Right lobe of liver (tissue), 6 donors: Measurements from ENCODE around the gene TRIO. TPM values are rescaled to one million over a fixed set of nuclear protein-coding genes. Genes with fewer than 3 reads are reported as not detected.
A peak's percentile ranks its signal among the peaks of the same experiment; 100 is the strongest.

Source experiments
- ATAC-seq, 4 donors: fragments of 200-7000 bp; cut with Tn5 transposase; one replicate each; pipeline ENCODE4 v1.9.1; 2020; ENCODE audit warnings: mild to moderate bottlenecking in 4 of 4, moderate library complexity in 4 of 4
- DNase-seq, 3 donors: peaks; one replicate each; pipeline ENCODE4 v3.0.0-alpha.2; 2020
- H3K27ac ChIP-seq, 3 donors: fragments of 200-600 bp; one replicate each; pipeline ENCODE4 v1.8.0; 2022
- H3K27me3 ChIP-seq, 2 donors: fragments of 200-600 bp; one replicate each; pipeline ENCODE4 v1.8.0; 2022
- H3K36me3 ChIP-seq, 4 donors: fragments of 200-600 bp; sonication (generic) in 1 of 4; one replicate each; pipeline versions ENCODE4 v1.5.1 to v1.8.0; 2017 to 2022; ENCODE audit warnings: control low read depth in 1 of 4
- H3K4me1 ChIP-seq, 4 donors: fragments of 200-600 bp; sonication (generic) in 1 of 4; one replicate each; pipeline versions ENCODE4 v1.5.1 to v1.8.0; 2017 to 2022; ENCODE audit warnings: control low read depth in 1 of 4
- H3K4me3 ChIP-seq, 3 donors: fragments of 200-600 bp; one replicate each; pipeline ENCODE4 v1.8.0; 2022
- H3K9me3 ChIP-seq, 4 donors: fragments of 200-600 bp; sonication (generic) in 1 of 4; one replicate each; pipeline versions ENCODE4 v1.5.1 to v1.8.0; 2017 to 2022; ENCODE audit warnings: control low read depth in 1 of 4
- POLR2A ChIP-seq: fragments of 450-650 bp; IDR thresholded peaks from one replicate; pipeline ENCODE4 v1.6.1; 2017; ENCODE audit warnings: antibody characterized with exemption, mild to moderate bottlenecking
- WGBS: methylation state at CpG from one replicate; pipeline ENCODE4 v1.1.6; 2018; ENCODE audit warnings: low coverage, low lambda C conversion rate; ENCODE audit not compliant: insufficient coverage; ENCODE audit errors: missing lambda C conversion rate; 5-methylcytosine and 5-hydroxymethylcytosine counted together
- intact Hi-C, 2 donors: fragments of 100-400 bp; cut with DNase I; formaldehyde crosslinking; loops; one replicate each; pipeline versions ENCODE4 v1.11.2 to v1.14.1; 2022
- total RNA-seq, 6 experiments: library from RNA; depleted of rRNA in 2 of 6; stranded (reverse); fragments of >200 nt in 2 of 6; fragmentation: NEBNext Ultra II Directional in 3 of 6; extraction: Animal tissue kit (Norgen Biotek cat#: 25700) in 3 of 6; gene quantifications; one replicate each; pipeline versions ENCODE4 v1.1.0 to v1.2.4, GENCODE V29; 2016 to 2023
- TF ChIP-seq, protein P1 (sequence below), 4 donors: fragments of 200-600 bp in 3 of 4; fragments of 450-650 bp in 1 of 4; IDR thresholded peaks; one replicate each; pipeline versions ENCODE4 v1.5.1 to v1.8.0; 2016 to 2022; ENCODE audit warnings: antibody characterized with exemption in 4 of 4, mild to moderate bottlenecking in 2 of 4
- donor health status: DM: no; HTN: yes; CAD: no.
- donor health status: DM: no; HTN: no; CAD: no.
- donor health status: DM: no; HTN: no; CAD: no.
- donor health status: DM: no; HTN: yes; CAD: no.
- donor health status: DM: no; HTN: yes; CAD: no.

TRIO gene
- total RNA-seq, 6 experiments from 2014 or later: 34.7 to 63.5 (median 50.2) TPM

DNA sequence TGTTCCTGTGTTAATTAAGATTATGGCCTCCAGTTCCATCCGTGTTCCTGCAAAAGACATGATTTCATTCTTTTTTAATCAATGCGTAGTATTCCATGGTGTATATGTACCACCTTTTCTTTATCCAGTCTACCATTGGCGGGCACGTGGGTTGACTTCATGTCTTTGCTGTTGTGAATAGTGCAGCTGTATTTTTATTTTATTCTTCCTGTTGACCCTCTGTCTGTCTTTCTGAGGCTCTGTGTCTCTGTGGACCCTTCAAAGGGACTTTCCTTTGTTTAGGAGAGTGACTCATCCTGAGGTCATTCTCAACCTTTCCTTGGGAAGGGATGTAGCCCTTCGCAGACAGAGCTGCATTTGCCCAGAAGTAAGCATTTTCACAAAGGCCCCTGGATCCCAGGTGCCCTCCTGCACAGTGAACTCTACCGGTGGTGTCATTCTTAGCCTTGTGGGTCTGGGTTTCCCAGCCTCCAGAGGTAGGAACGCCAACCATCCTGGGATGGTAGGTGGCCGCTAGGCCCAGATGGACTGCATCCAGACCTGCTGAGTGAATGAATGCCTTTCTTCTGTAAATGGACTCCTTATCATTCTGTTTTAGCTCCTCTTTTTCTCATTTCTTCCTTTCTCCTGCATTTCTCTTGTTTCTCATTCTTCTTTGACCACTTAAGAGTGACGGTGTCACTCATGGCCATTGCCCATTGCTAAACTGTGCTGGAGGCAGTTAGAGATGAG is 22.4 kb downstream of the TRIO start:
- Histone ChIP-seq H3K36me3 (no peaks in the 10 kb centered on the region), H3K9me3 (no peaks in the 10 kb centered on the region), H3K27me3 (no peaks in the 10 kb centered on the region), H3K4me1 (peaks cover 0 to 31% (median 13%) of the 10 kb centered on the region in 4 donors), H3K4me3 (no peak overlapping the region), H3K27ac (no peak overlapping the region)
- DNase-seq (no peak), ATAC-seq (peak in 2 of 4 donors; percentile 39 to 45)
- 89% methylated on average over 7 of the region's 9 CpGs for WGBS
- TF ChIP-seq POLR2A: no peak
- TF ChIP-seq, protein P1, sequence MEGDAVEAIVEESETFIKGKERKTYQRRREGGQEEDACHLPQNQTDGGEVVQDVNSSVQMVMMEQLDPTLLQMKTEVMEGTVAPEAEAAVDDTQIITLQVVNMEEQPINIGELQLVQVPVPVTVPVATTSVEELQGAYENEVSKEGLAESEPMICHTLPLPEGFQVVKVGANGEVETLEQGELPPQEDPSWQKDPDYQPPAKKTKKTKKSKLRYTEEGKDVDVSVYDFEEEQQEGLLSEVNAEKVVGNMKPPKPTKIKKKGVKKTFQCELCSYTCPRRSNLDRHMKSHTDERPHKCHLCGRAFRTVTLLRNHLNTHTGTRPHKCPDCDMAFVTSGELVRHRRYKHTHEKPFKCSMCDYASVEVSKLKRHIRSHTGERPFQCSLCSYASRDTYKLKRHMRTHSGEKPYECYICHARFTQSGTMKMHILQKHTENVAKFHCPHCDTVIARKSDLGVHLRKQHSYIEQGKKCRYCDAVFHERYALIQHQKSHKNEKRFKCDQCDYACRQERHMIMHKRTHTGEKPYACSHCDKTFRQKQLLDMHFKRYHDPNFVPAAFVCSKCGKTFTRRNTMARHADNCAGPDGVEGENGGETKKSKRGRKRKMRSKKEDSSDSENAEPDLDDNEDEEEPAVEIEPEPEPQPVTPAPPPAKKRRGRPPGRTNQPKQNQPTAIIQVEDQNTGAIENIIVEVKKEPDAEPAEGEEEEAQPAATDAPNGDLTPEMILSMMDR (IDR thresholded peaks at IDR 0.05): no peak
- intact Hi-C loops: no loop called here

DNA sequence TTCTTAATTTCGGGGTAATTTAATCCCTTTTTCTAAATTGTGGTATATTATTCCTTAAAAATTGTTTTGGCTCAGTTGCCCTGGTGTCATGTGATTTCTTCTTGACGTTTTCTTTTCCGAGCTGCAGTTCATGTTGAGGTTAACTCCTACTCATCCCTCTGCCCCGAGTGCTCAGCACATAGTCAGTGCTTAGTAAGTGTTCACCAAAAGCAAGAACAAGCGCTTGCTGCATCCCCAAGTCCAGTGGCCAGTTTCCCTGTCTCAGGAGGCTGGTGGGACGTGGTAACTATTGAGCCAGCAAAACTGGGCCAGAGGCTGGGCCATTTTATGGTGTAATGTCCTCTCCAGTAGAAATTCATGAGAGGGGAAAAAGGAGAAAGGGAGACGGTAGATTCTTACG is 23.3 kb downstream of the TRIO start:
- no peak for ATAC-seq
- no peaks in the 10 kb centered on the region for H3K9me3 ChIP-seq
- WGBS: 68% methylated on average over 8 of the region's 8 CpGs
- no peaks in the 10 kb centered on the region for H3K27me3 ChIP-seq
- intact Hi-C loops: no loop called here
- peaks cover 0 to 35% (median 15%) of the 10 kb centered on the region in 4 donors for H3K4me1 ChIP-seq
- no peak for DNase-seq
- TF ChIP-seq, protein P1 (IDR thresholded peaks at IDR 0.05): no peak
- TF ChIP-seq POLR2A: no peak
- peak overlapping the region in 1 of 3 donors; percentile 41 for H3K27ac ChIP-seq
- H3K4me3 ChIP-seq: no peak overlapping the region
- no peaks in the 10 kb centered on the region for H3K36me3 ChIP-seq

DNA sequence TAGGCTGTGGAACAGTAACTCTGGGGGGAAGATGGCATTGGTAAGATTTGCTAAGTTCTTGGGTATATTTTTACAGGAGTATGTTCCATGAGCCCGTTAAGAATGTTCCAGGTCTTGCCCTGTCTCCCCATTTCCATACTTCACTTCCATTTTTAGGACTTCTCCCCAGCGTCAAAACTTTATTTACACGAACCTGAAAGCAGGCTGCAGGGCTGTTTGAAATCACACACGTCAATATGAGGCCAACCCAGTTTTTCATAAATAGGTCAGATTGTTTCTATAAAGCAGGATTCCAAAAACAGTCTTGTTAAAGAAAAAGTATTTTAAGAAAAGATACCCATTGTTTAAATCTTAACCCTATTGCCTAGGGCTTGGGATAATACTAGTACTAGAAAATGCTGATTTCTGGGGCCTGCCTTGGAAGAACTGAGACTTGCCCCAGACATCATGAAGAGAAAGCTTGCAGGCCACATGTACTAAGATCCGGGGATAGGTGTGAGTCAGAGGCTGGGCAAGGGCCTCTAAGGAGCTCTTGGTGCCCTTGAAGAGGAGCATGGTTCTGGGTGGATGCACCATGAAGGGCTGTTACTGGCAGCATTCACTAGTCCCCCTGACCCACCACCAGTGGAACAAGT is 24.2 kb downstream of the TRIO start:
- DNase-seq: no peak
- intact Hi-C loops: no loop called here
- no peak for TF ChIP-seq POLR2A
- TF ChIP-seq, protein P1 (IDR thresholded peaks at IDR 0.05): no peak
- WGBS: 34% methylated on average over 5 of the region's 5 CpGs
- Histone ChIP-seq H3K4me3 (no peak overlapping the region), H3K36me3 (no peaks in the 10 kb centered on the region), H3K27ac (peak overlapping the region in 1 of 3 donors; percentile 41), H3K27me3 (no peaks in the 10 kb centered on the region), H3K4me1 (peaks cover 0 to 44% (median 20%) of the 10 kb centered on the region in 4 donors), H3K9me3 (no peaks in the 10 kb centered on the region)
- ATAC-seq: peak in 2 of 4 donors; percentile 8 to 10

DNA sequence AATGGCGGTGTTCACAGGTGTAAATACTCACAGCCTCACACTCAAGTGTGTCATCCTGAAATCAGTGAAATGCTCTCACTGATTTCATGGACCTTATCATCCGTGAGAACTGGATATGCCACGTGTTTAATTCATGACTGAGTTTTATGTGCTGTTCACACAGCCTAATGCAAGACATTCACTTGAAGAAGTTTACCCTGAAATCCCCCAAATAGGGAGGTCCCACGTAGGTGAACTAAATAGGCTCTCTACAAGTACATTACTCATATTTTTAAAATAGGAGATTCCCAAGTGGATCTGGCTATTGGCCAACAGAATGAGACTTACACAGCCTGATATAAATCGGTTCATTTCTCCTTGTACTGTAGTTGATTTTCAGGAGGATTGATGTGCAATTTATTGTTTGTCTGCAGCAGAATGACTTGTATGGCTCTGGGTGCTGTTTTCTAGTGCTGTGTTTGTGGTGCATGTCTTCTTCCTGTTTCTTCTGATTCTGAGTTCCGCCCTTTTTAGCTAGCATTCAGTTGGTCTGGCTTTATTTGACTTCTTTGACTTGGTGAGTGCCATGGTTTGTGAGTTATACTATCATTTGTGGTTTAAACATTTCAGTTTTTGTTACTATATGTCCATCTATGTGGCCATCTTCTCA is 25.1 kb downstream of the TRIO start:
- no peaks in the 10 kb centered on the region for H3K27me3 ChIP-seq
- no peaks in the 10 kb centered on the region for H3K36me3 ChIP-seq
- TF ChIP-seq POLR2A: no peak
- TF ChIP-seq, protein P1 (IDR thresholded peaks at IDR 0.05): no peak
- H3K9me3 ChIP-seq: no peaks in the 10 kb centered on the region
- intact Hi-C loops: no loop called here
- ATAC-seq (peak; percentile 3 to 8 (median 4)), DNase-seq (no peak)
- WGBS: 57% methylated on average over 6 of the region's 6 CpGs
- H3K4me1 ChIP-seq: peaks cover 0 to 46% (median 21%) of the 10 kb centered on the region in 4 donors
- H3K27ac ChIP-seq: peak overlapping the region in 2 of 3 donors; percentile 2 to 41
- no peak overlapping the region for H3K4me3 ChIP-seq
